Esophagus (tissue), 2 donors: ENCODE measurements around the gene THSD7B. TPM values are rescaled to one million over a fixed set of nuclear protein-coding genes. Genes with fewer than 3 reads are reported as not detected.

Experiments
- H3K27ac ChIP-seq, 2 donors: one replicate each; pipeline ENCODE4 v1.5.1; 2013; ENCODE audit warnings: low read depth in 2 of 2, mild to moderate bottlenecking in 2 of 2, inconsistent platforms in 1 of 2, low read length in 1 of 2, moderate library complexity in 1 of 2
- H3K27me3 ChIP-seq, 2 donors: one replicate each; pipeline ENCODE4 v1.6.1; 2013; ENCODE audit warnings: low read length in 2 of 2, control low read depth in 1 of 2, mild to moderate bottlenecking in 1 of 2; ENCODE audit not compliant: insufficient read depth in 2 of 2, control insufficient read depth in 1 of 2
- H3K36me3 ChIP-seq, 2 donors: one replicate each; pipeline ENCODE4 v1.6.1; 2013; ENCODE audit warnings: low read length in 1 of 2; ENCODE audit not compliant: control insufficient read depth in 2 of 2, insufficient read depth in 2 of 2
- H3K4me1 ChIP-seq, 2 donors: one replicate each; pipeline ENCODE4 v1.6.1; 2013; ENCODE audit warnings: low read length in 1 of 2; ENCODE audit not compliant: control insufficient read depth in 2 of 2, insufficient read depth in 2 of 2
- H3K4me3 ChIP-seq, 2 donors: one replicate each; pipeline ENCODE4 v1.5.1; 2013; ENCODE audit warnings: low read length in 2 of 2, mild to moderate bottlenecking in 2 of 2, low read depth in 1 of 2, moderate library complexity in 1 of 2
- H3K9me3 ChIP-seq, 2 donors: one replicate each; pipeline ENCODE4 v1.6.1; 2013; ENCODE audit warnings: mild to moderate bottlenecking in 2 of 2, low read depth in 1 of 2, low read length in 1 of 2, moderate library complexity in 1 of 2; ENCODE audit not compliant: control insufficient read depth in 2 of 2, insufficient read depth in 1 of 2
- WGBS, 2 donors: extraction: QIAGEN DNeasy Blood & Tissue Kit; methylation state at CpG; one replicate each; pipeline ENCODE4 v1.1.7; 2013; 5-methylcytosine and 5-hydroxymethylcytosine counted together
- polyA plus RNA-seq, 2 donors: library from polyadenylated mRNA; stranded (reverse); fragments of 200-250 nt; gene quantifications; one replicate each; pipeline ENCODE4 v1.2.3, GENCODE V29; 2013
- donor health status: healthy with polysubstance abuse.
- donor health status: Bipolar disorder and iron deficiency.

THSD7B gene
- polyA plus RNA-seq, 2 donors = 0.22 to 0.32 TPM

DNA sequence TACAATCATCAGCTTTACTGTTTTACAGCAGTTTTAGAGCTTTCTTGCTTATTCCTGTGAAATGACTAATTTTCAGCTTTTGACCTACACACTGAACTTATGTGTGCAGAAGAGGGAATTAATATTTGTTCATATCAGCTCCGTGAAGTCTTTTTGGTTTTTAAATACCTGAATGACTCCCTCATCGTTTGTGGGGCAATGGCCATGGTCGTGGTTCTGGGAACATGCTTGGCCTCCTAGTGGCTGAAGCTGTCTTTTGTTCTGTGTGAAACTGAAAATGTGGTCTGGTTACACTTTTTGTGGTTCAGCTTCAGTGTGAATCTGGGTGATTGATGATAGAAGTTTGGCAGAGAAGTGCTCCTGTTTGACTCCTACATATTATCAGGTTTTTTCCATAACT, 408.1 kb downstream of the THSD7B start:
- Histone ChIP-seq H3K27me3 (no peaks in the 10 kb centered on the region), H3K27ac (no peak overlapping the region), H3K9me3 (no peaks in the 10 kb centered on the region), H3K36me3 (no peaks in the 10 kb centered on the region), H3K4me3 (no peak overlapping the region), H3K4me1 (no peaks in the 10 kb centered on the region)
- 38 to 39% methylated on average over 3 of the region's 3 CpGs for WGBS, 2 donors

DNA sequence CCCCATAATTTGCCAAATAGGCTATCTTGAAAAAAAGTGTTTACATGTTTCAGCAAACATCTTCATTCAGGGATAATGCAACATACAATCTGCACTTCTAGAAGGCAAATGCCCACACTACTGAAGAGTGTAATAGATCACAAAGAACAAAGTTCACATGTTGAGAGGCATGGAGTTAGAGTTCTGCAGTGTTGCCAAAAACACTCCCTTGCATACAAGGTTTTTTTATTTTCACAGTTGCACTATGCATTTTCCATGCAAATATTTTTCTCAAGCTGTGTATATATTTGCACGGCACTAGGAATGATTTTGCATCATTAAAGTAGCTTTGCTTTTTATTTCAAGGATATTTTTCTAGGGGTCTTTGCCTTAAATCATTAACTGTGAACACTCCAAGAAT, 409.9 kb downstream of the THSD7B start:
- WGBS, 2 donors = 74 to 86% methylated on average over 1 of the region's 1 CpG
- no peaks in the 10 kb centered on the region for H3K36me3 ChIP-seq
- H3K27me3 ChIP-seq = no peaks in the 10 kb centered on the region
- no peaks in the 10 kb centered on the region for H3K4me1 ChIP-seq
- no peaks in the 10 kb centered on the region for H3K9me3 ChIP-seq
- no peak overlapping the region for H3K27ac ChIP-seq
- no peak overlapping the region for H3K4me3 ChIP-seq

DNA sequence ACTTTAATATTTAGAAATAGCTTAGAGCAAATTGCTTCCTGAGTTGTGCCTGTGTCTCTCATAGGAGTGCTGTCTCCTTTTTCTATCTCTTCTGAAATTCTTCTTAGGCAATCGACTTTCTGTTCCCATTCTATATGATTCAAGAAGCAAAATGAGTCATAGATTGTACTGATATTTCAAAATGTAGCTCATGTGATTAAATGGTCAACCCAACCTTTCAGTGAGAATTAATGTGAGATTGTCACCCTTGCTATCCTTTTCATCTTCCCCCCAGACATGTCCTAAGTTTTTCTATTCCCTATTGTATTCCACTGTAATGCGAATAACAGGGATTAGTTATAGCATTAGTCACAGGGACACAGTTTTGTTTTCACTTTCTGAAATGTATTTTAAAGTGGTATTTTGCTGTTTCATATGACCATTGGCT, 413.6 kb downstream of the THSD7B start:
- Histone ChIP-seq H3K36me3 (no peaks in the 10 kb centered on the region), H3K27ac (no peak overlapping the region), H3K4me3 (no peak overlapping the region), H3K9me3 (no peaks in the 10 kb centered on the region), H3K27me3 (no peaks in the 10 kb centered on the region), H3K4me1 (no peaks in the 10 kb centered on the region)
- WGBS, 2 donors = 27 to 41% methylated on average over 2 of the region's 2 CpGs

DNA sequence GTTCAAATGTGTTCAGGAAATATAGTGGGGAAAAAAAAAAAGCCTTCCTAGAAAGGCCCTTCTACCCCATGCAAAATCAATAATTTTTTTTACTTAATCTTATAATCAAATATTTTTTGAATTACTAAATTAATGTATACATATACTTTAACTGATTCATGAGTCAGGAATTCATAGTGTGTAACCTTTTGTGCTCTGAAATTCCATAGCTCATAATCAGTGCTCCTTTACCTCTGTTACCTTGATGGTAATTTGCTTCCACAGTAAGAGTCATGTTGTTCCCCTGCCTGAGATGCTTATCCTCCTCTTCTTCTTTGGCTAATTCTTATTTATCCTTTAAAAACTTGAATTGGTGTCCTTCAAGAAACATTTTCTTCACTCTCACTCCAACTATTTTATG, 414.2 kb downstream of the THSD7B start:
- no peaks in the 10 kb centered on the region for H3K36me3 ChIP-seq
- H3K27me3 ChIP-seq = no peaks in the 10 kb centered on the region
- H3K27ac ChIP-seq = no peak overlapping the region

DNA sequence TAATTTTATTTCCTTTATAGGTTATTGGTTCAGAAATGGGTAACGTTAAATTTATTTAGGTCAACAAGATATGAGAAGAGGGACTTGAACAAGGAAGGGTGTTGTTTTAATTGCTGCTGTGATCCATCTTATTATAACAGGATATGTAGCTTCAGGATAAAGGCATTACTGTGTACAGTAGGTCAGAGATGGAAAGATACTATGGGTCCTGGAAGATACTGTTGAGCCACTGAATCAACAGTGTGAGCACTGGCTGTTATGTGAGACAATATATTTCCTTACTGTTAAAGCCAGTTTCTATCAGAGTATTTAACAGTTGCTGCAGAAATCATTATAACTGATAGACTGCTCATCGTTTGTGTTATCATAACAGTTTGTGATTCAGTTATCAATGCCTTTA, 414.7 kb downstream of the THSD7B start:
- Histone ChIP-seq H3K27me3 (no peaks in the 10 kb centered on the region), H3K4me3 (no peak overlapping the region), H3K9me3 (no peaks in the 10 kb centered on the region), H3K36me3 (no peaks in the 10 kb centered on the region), H3K4me1 (no peaks in the 10 kb centered on the region), H3K27ac (no peak overlapping the region)
- 79 to 87% methylated on average over 2 of the region's 2 CpGs for WGBS, 2 donors

More for the DNA sequence above, 414.2 kb downstream of the THSD7B start:
- Histone ChIP-seq H3K9me3 (no peaks in the 10 kb centered on the region), H3K4me1 (no peaks in the 10 kb centered on the region), H3K4me3 (no peak overlapping the region)

DNA sequence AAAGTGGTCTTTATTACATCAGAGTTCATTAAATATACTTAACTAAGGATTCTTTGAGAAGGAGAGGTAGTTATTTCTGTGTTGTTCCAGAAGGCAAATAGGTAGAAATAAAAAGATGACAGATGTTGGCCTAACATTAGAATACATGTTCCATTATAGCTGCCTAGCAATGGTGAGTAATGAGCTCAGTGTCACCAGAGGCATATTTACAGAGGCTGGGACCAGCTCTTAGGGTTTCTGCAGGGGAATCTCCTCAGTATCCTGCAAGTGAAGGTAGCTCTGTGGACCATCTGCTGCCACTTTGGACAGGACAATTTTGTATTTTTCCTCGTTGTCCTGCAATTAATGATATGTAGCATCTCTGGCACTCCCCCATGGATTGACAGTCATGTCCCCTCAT, 416.0 kb downstream of the THSD7B start:
- H3K27me3 ChIP-seq = no peaks in the 10 kb centered on the region
- no peak overlapping the region for H3K4me3 ChIP-seq
- no peaks in the 10 kb centered on the region for H3K4me1 ChIP-seq
- WGBS, 2 donors = 82 to 84% methylated on average over 1 of the region's 1 CpG
- no peaks in the 10 kb centered on the region for H3K36me3 ChIP-seq
- H3K27ac ChIP-seq = no peak overlapping the region
- H3K9me3 ChIP-seq = no peaks in the 10 kb centered on the region

DNA sequence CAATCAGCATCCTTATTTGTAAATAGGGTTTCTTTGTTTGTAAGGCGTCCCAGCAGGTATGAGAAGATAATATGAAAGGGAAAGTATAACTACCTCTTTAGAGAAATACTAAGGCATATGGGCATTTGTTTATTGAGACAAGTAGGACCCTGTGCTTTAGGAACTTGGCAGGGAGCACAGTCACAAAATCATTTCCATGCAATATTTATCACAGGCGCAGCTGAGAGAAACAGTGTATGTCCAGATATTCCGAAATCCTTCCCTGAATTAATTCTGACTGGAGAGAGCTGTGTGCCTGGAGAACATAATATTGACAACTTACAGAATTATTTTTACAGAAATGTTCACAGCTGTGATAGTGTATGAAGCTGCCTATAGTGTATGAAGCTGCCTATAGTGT, 416.7 kb downstream of the THSD7B start:
- H3K4me3 ChIP-seq = no peak overlapping the region
- no peaks in the 10 kb centered on the region for H3K27me3 ChIP-seq
- no peaks in the 10 kb centered on the region for H3K36me3 ChIP-seq
- H3K9me3 ChIP-seq = no peaks in the 10 kb centered on the region
- H3K4me1 ChIP-seq = no peaks in the 10 kb centered on the region
- H3K27ac ChIP-seq = no peak overlapping the region
- whole genome bisulfite sequencing, 2 donors = 75 to 82% methylated on average over 3 of the region's 3 CpGs

DNA sequence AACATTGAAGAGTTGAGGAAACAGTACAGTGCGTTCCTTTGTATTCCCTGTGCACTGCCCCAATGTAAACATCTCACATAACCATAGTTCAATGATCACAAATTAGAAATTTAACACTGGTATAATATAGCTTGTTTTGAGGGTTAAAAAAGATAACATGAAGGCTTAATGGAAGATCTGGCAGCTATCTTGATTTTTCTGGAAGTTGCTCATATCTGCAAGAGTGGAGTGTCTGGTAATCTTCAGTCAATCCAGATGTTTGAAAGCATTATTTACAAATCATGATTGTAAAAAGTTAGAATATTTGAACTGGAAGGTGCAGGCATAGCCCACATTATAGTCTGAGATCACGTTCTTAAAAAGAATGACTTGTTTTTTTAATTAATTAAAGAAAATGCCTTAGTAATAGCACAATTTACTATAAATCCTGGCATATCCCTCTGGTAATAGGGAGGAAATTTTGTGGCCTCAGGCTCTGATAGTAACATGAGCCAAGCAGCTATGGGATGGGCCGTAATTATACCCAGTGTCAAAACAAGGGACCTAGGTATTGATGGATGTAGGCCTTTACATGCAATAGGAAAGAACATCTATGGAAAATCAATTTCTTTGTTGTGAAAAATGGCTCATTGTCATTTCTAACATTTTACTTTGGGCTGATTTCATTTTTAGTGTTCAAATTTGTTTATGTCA, 418.0 kb downstream of the THSD7B start:
- Histone ChIP-seq H3K9me3 (no peaks in the 10 kb centered on the region), H3K27ac (no peak overlapping the region), H3K36me3 (no peaks in the 10 kb centered on the region), H3K27me3 (no peaks in the 10 kb centered on the region), H3K4me1 (no peaks in the 10 kb centered on the region), H3K4me3 (no peak overlapping the region)
- 70 to 76% methylated on average over 3 of the region's 3 CpGs for WGBS, 2 donors

DNA sequence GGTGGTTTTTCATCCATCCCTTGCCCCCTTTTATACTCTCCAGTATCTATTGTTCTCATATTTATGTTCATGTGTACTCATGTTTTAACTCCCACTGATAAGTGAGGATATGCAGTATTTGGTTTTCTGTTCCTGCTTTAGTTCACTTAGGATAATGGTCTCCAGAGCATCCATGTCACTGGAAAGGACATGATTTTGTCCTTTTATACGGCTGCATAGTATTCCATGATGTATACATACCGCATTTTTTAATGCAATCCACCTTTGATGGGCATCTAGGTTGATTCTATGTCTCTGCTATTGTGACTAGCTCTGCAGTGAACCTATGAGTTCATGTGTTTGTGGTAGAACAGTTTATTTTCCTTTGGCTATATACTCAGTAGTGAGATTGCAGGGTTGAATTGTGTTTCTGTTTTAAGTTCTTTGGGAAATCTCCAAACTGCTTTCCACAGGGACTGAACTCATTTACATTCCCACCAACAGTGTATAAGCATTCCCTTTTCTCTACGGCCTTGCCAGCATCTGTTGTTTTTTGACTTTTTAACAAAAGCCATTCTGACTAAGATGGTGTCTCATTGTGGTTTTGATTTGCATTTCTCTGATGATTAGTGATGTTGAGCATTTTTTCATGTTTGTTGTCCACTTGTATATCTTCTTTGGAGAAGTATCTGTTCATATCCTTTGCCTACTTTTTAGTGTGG, 420.2 kb downstream of the THSD7B start:
- Histone ChIP-seq H3K4me1 (no peaks in the 10 kb centered on the region), H3K9me3 (no peaks in the 10 kb centered on the region), H3K4me3 (no peak overlapping the region), H3K36me3 (no peaks in the 10 kb centered on the region), H3K27me3 (no peaks in the 10 kb centered on the region), H3K27ac (no peak overlapping the region)
- WGBS, 2 donors = 89 to 90% methylated on average over 3 of the region's 3 CpGs

DNA sequence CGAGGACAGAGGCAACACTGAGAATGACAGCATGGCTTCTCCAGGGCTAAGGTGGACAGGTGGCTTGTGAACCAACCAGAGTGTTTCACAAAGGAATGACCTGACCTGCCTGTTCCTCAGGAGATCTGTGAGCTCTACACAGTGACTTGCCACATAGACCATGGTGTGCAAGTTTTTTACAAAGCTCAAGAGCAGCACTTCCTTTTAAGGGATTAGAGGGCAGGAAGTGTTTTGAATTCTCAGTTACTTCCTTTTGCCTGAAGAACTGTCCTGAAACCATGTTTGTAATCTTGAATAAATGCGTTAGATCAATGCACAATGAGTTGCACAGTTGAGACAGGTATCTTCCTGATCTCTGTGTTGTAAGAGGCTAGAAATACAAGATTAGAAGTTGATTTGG, 421.9 kb downstream of the THSD7B start:
- 70 to 83% methylated on average over 2 of the region's 2 CpGs for WGBS, 2 donors
- Histone ChIP-seq H3K27ac (no peak overlapping the region), H3K4me1 (no peaks in the 10 kb centered on the region), H3K27me3 (no peaks in the 10 kb centered on the region), H3K4me3 (no peak overlapping the region), H3K9me3 (peaks cover 0 to 2% of the 10 kb centered on the region in 2 donors), H3K36me3 (no peaks in the 10 kb centered on the region)
